GM18499 (cell line): ENCODE data around the gene PHF12.

Source experiments
- ATAC-seq: cut with Tn5 transposase; IDR thresholded peaks from one replicate; pipeline ENCODE4 v1.9.1; 2021; ENCODE audit warnings: moderate number of reproducible peaks; ENCODE audit not compliant: insufficient read depth, unreplicated experiment

The PHF12 gene

DNA sequence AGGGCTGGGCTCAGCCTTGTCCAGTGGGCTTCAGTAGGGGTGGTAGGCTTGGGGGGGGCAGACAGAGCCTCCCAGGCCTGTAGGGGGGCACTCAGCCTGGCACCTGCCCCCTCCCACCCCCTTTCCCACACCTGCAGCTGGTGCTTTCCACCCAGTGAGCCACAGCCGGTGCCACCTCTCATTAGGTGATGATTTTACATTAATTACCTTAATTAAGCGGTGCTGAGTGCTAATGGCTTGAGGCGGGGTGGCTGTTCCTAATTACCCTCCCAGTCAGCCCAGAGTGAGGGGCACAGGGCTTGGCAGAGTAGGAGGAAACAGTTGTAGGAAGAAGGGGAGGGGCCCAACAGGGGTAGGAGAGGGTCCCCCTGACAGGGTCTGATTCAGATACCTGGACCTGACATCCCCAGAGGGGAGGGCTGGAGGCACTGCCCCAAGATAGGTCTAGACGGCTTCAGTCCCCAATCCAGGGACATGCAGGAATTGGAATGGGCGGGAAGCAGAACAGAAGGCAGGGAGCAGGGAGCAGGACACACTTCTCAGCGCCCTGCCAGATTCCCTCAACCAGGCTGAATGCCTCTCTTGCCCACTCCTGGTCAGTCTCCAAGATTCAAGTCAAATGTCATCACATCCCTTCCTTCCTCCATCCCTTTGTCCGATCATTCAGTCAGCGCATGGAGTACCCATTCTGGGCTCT, 26.5 kb upstream of the PHF12 start:
- ATAC-seq, result no peak

DNA sequence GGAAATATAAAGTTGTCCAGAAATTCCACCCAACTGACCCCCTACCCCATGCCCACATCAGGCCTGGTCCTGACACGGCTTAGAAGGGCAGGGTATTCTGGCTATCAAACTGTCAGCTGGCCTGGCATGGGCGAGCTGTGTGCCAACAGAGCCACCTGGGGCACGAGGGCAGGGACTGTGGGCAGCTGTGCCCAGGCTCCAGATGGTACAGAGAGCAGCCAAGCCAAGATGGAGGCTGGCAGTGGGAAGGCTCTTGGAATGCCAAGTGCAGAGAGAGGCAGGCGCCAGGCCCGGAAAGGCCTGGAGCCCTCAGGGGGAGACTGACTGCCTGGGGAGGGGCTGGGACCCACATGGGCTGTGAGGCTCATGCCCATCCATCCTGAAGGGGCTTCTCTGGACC, 24.3 kb upstream of the PHF12 start:
- no peak for ATAC-seq

DNA sequence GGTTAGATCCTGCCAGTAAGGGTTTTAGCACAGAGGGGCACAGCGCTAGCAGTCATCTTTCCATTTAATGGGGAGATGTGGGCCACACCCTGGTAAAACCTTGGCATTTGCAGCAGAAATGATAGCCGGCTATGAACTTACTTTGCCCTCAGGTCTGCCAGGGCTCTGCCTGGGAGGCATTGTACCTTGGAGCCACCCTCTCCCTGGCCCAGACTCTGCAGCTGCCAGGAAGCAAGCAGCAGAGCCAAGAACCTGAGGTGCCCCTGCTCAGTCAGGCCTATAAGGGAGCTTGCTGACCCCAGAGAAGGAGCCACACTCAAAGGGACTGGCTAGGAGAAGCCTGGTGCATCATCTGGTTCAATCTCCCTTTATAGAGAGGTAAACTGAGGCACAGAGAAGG, 23.7 kb upstream of the PHF12 start:
- ATAC-seq, result no peak

DNA sequence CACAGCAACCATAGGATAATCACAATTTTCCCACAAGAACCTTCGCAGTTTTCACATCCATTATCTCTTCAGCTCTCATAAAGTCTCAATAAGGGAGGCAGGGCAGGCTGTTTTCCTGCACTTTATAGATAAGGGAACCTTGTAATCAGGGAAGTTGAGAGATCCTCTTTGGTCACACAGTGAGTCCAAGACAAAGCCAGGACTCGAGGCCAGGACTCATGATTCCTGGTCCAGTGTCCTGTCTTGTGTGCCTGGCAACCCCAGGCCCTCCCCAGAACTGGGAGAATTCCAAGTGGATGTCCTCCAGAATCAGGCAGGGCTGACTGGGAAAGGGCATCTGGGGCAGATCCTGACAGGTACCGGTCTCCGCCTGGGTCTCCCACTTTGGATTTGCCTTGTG, 23.1 kb upstream of the PHF12 start:
- no peak for ATAC-seq

DNA sequence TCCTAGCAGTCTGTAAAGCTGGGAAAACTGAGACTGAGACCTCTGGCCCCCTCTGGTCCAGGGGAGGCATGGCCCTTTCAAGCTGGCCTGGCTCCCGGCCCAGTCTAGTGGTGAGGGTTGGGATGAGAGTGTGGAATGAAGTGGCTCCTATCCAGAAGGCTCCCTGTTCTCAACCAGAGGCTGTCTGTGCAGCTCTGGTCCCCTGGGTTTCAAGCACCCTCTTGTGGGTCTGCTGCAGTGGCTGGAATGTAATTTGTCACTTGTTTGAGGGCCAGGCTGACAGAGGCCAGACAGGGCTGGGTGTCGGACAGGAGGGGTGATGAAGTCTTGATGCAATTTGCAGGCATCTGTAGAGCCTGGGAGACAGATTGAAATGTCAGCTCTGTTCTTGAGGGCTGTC, 22.1 kb upstream of the PHF12 start:
- no peak for ATAC-seq

DNA sequence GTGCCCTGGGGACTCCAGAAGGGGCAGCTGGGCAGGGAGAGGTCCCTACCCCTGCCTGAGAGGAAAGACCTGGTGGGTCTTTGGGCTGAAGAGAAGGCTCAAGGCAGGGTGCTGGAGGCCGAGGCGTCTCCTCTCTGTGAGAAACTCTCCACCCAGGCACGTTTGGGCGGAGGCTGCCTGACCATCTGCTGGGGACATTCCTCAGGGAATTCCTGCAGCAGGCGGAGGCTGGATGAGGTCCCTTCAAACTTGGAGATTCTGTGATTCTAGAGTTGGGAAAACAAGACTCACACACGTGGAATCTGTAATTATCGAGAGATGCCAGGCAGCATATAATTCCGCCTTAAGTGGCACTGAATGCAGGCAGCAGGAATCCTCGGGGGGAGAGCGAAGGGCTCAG, 21.1 kb upstream of the PHF12 start:
- ATAC-seq, result no peak

DNA sequence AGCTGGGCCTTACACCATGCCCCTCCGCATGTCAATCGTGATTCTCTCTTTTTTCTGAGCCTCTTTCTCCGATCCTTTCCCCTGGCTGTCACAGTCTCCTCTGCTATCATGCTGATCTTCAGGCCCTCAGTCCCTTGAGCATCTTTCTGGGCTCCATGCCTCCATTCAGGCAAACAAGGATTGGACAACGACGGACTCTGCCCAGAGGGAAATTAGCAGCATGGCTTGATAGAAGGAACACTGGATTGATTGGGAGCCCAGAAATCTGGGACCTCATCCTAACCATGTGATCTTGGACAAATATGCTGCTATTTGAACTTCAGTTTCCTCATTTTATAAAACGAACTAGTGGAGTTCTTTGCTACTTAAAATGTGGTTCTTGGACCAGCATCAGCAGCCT, 19.6 kb upstream of the PHF12 start:
- no peak for ATAC-seq

DNA sequence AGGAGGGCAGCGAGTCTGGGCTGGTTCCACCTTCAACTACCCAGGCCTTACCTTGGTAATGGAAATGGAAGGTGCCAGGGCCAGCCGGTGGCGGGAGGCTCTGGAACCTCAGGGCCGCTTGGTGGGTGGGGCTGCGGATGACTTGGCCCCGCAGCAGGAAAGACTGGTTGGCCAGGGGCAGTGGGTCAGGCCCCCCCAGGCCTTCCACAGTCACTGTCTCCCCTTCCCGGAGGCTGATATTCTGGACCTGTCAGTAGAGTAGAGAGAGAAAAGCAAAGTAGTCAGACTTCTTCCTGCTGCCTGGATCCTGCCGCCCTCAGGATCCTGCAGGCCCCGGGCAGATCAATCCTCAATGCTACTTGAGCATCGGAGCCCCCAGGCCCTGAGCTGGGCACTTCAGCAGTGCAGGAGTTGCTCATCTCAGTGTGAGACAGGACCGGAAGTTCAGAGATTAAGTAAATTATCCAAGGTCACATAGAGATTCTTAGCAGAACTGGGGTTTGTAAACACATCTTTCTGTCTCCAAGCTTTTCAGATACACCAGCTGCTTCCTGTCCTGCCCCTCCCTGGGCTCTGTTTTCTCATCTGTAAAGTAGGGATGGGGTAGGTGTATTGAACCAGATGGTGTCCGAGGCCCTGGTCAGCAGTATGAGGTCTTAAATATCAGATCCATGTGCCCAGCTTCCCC, 18.5 kb upstream of the PHF12 start:
- ATAC-seq, result no peak

DNA sequence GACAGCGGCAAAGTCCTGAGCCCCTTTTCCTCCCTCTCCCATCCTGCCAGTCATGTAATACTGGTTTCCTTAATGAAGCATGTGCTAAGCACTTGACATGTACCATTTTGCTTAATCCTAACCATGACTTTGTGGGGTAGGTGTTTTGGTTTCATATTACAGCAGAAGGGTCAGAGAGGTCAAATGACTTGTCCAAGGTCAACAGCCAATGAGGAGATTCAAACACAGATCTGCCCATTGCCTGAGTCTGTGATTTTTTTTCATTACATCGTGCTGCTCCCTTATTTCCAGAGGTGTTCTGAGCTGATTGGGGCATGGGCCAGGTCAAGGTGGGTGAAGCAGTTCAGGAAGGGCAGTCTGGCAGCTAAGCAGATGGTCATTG, 17.6 kb upstream of the PHF12 start:
- no peak for ATAC-seq

DNA sequence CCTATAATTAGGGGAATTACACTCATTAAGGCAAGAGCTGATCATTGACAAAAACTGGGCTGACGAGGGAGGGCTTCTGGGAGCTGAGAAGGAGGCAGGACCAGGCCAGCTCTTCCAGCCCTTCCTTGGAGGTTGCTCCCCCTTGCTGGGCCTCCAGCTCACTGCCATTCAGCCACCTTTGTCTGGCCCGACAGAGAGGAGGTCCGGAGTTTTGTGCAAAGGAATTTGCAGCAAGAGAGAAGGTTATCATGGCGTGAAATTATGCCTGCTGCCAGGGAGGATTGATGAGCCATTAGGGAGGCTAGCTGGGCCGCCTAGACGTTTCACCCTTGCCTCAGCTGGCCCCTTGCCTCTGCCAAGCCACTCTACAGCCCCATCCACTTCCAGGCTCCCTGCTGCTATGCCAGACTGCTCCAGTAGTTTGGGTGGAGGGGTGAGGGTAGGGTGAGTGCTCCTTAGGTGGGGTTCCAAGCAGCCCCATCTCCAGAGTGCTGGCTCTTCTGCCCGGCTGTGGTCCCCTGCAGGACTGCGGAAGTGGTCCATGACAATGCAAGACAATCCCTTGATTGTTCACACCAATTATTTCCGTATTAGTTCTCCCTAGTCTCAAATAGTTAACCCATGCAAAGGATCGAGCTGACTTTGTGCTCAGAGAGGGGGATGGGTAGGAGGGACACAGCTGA, 17.1 kb upstream of the PHF12 start:
- no peak for ATAC-seq

DNA sequence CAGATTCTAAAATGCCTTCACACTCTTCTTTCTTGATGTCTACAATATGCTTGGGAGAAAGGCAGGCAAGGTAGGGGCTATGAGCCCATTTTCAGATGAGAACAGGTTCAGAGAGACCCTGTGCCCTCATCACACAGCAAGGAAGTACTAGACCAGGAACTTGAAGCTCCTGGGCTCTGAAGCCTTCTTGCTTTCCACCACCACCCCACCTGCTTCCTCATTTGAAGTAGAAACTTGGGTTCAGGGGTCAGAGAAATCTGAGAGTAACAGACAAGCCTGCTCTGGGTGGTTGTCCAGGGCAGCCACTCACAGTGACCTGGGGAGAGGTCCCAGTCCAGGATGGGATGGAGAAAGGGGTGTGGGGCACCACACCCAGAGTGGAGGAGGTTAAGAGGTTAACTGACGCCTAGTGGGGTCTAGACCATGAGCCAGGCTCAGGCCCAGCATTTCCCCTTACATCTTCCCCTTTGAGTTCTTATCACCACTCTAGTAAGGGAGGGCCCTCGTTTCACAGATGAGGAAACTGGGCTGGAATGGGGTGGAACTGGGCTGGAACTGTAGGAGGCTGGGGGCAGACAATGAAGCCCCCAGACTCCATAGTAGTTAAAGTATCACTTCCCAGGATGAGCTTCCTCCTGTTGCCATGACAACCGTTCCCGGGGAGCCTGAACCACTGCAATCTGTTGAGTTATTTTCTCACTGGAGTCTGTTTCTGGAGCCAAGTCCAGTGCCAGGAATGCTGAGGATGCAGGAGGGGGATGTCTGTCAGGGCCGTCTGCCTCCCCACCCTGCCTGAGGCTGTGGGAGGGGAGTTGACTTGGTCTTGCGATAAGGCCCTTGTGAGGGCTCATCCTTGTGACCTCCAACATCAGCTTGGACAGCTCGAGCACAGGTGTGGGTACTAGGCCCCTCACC, 16.2 kb upstream of the PHF12 start:
- no peak for ATAC-seq

DNA sequence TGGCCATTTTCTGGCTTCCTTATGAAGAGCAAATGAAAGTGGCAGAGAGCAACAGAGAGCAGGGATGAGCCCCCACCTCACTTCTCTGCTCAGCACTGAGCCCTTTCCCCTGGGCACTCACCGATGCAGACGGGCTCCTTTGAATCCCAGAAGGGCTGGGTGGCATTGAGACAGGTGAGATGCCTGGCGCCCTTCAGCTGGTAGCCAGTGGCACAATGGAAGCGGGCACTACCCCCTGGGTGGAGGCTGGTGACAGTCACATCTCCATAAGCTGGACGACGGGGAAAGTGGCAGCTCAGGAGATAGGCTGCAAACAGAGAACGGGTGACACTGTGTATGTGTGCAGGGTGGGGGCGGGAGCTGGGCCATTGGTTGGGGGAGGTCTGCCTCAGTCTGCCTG, 12.5 kb upstream of the PHF12 start:
- ATAC-seq, result no peak

DNA sequence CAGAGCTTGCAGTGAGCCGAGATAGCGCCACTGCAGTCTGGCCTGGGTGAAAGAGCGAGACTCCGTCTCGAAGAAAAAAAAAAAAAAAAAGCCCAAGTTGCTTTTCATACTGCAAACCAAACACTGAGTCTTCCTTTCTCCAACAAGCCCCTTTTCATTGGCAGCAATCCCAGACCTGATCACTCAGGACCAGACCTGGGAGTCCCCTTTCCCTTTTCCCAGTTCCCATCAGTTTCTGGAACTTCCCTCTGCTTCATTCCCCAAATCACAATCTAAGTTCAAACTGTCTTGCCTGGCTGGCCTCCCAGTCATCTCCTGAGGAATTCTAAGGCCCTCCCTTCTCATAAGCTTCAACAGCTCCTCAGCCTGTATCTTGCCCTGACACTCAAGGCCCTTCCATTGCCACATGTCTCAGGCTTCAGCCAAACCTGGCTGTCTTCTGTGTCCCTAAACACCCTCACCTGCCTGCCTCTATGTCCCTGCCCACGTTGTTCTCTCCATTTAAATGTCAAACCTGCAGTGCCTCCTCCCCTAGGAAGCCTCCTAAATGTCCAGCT, 11.8 kb upstream of the PHF12 start:
- ATAC-seq, result no peak

DNA sequence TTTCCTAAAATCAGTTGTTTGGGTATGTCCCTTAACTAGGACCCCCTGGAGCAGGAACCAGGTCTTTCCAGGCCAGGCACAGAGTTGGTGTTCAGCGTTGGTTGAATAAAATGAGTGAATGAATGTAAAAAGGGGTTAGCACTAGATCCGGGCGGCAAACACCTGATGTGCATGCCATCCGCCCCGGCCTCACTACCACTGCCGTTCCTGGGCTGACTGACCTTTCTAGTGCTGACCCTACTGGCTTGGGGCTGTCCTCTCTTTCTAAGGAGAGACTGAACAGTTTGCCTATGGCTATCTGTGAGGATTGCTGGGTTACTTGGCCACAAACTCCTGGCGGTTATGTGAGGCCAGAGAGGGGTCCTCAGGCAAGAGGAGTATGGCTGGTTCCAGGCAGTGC, 10.1 kb upstream of the PHF12 start:
- ATAC-seq, result no peak

DNA sequence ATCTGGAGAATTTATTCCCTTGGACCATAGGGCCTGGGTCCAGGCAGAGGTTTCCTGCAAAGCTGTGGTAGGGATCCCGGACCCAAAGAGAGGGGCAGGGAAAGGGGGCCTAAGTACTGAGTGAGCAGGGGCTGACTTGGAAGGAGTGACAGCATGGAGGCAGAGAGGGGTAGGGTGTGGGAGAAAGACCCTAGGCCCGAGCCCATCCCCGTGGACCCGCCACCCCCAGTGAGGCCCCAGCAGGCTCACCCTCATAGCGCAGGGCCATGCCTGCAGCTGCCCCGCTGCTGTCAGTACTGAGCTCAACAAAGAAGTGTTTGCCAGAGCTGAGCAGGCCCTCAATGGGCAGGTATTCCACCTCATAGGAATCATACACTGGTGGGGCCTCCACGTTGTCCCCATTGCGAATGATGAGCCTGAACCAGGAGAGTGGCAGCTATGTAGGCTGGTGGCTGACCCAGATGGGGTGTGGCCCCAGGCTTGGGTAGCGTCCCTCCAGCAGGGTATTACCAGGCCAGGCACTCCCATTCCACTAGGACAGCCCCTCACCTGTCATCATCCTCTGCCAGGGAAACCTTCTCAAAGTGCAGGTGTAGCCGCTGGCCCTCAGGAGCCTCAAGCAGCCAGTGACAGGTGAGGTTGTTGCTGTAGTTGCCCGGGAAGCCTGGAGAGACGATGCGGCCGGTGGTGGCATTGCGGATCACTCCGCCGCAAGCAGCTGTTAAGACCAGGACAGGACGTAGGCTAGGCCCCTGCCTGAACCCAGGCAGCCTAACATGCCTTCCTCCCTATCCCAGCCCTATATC, 9.1 kb upstream of the PHF12 start:
- ATAC-seq, result no peak

DNA sequence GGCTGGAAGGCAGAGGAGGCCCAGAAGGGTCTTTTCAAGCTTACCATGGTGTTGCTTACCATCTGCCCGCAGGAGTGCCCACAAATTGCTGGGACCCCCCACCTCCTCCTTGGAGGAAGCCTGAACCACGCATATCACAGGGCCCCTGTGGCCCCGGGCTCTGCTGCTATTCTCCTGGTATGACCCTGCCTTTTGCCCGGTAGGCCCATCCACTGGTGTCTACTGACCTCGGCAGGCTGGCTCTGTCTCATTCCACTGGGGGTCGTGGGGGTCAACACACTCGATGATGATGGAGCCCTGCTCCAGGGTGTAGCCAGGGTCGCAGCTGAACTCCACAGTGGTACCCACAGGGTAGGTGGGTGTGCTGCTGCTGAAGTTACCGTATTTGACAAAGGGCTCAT, 8.2 kb upstream of the PHF12 start:
- no peak for ATAC-seq

DNA sequence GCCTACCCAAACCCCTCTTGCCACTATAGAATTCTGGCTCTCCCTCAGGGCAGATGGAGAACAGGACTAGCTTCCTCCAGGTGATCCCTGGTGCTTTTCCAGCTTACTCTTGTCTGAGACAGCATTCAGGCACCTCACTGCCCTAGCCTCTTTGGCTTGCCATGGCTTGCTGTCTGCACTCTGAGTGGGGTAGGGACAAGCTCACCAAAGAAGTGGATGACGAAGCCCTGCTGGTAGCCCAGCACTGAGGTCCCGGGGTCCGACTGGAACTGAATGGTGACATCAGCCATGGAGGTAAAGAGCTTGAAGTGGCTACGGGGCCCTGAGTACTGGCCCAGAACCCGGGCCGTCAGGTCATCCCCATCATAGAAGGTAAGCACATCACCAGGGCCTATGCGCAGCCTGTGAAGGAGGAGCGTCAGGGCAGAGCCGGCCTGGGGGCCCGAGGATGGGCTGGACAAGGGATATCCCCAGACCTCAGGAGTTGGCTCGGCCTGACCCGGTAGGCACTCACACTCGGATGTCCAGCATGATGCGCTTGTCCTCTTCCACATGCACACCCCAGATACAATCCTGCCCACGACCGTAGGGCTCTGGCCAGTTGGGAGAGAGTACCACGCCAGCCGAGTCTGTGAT, 7.6 kb upstream of the PHF12 start:
- ATAC-seq, result no peak

DNA sequence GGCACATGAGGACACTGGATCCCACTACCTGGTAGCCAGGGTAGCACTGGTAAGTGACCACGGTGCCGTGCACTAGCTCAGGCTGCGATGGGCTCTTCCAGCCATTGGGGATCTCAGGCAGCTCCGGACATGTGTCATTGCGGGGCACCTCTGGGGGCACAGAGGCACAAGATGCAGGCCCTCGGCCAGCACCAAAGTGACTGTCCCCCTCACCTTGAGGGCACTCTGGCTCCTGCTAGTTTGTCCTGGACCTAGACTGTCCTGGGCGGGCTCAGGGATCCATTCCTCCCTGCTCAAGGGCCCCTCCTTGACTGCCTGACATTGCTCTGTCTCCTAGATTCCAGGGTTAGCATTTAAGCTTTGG, 6.7 kb upstream of the PHF12 start:
- no peak for ATAC-seq

DNA sequence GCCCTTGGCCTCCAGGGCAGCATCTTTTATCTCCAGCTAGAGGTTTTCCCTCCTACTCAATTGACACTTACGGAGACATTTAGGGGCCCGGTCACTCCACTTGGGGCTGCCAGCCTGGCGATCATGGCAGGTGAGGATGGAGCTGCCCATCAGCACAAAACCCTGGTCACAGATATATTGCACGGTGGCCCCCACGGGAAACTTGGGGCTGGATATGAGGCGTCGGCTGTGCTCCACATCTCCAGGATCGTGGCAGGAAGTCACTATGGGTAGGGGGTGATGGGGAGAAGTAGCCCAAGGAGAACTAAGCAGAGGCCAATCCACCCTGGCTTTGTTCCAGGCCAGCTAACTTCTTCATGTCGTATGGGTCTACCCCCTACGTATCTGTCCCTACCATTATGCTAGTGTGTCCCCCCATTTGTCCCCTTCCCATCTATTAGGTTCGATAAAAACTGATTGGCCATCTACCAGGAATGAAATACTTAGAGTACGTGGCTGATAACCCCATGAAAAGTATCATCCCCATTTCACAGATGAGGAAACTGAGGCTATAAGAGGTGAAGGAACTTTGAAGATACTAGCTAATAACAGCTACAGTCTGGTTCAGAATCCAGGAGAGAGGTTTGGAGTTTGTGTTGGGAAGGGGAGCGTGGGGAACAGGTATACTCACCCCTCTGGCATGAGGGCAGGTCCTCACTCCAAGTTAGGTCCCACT, 6.1 kb upstream of the PHF12 start:
- no peak for ATAC-seq
